HepG2 (cell line): ENCODE data around the gene RAMP1.

ENCODE experiments used
- E2F1 ChIP-seq: sonication (generic); formaldehyde crosslinking; IDR thresholded peaks from 2 replicates; pipeline ENCODE4 v1.5.0; 2020; ENCODE audit warnings: missing genetic modification reagents
- EP300 ChIP-seq, 3 experiments: sonication (generic) in 1 of 3; formaldehyde crosslinking in 1 of 3; IDR thresholded peaks; 2 replicates each; pipeline versions ENCODE4 v1.5.1 to v1.6.1; 2011 to 2020; ENCODE audit warnings: low read depth in 2 of 3, low read length in 2 of 3, borderline replicate concordance in 1 of 3, improper control_type of control experiment in 1 of 3, mild to moderate bottlenecking in 1 of 3, missing genetic modification reagents in 1 of 3, moderate library complexity in 1 of 3
- NFE2 ChIP-seq: sonication (generic); formaldehyde crosslinking; IDR thresholded peaks from 2 replicates; pipeline ENCODE4 v1.4.0; 2020; ENCODE audit warnings: missing genetic modification reagents
- POLR2A ChIP-seq, 2 experiments: IDR thresholded peaks; 2 replicates each; pipeline ENCODE4 v1.6.1; 2011; ENCODE audit warnings: low read depth in 2 of 2, low read length in 2 of 2, mild to moderate bottlenecking in 1 of 2, moderate library complexity in 1 of 2; ENCODE audit not compliant: insufficient read depth in 1 of 2
- POLR2AphosphoS5 ChIP-seq: IDR thresholded peaks from 2 replicates; pipeline ENCODE4 v1.6.1; 2012; ENCODE audit warnings: low read depth, low read length
- SNRNP70 ChIP-seq: fragments of 200-400 bp; formaldehyde crosslinking; IDR thresholded peaks from 2 replicates; pipeline ENCODE4 v1.6.1; 2017; ENCODE audit warnings: mild to moderate bottlenecking, low read depth, low read length, moderate library complexity
- SRSF1 ChIP-seq: fragments of 200-400 bp; formaldehyde crosslinking; optimal IDR thresholded peaks from 2 replicates; pipeline ENCODE3; 2017; ENCODE audit warnings: mild to moderate bottlenecking, low read depth, low read length, moderate library complexity
- ZNF749 ChIP-seq: sonication (generic); formaldehyde crosslinking; IDR thresholded peaks from 2 replicates; pipeline ENCODE4 v1.8.0; 2022; ENCODE audit warnings: mild to moderate bottlenecking, missing genetic modification reagents, moderate library complexity, borderline replicate concordance
- ZNF792 ChIP-seq: IDR thresholded peaks from 2 replicates; pipeline ENCODE4 v1.6.1; 2016
- ZNF891 ChIP-seq: sonication (generic); formaldehyde crosslinking; IDR thresholded peaks from 2 replicates; pipeline ENCODE4 v1.5.0; 2020; ENCODE audit warnings: mild to moderate bottlenecking, missing genetic modification reagents
- TF ChIP-seq, protein P1 (sequence below): sonication (generic); formaldehyde crosslinking; conservative IDR thresholded peaks from 2 replicates; pipeline ENCODE4 v1.8.0; 2022; ENCODE audit warnings: mild to moderate bottlenecking, moderate library complexity, missing genetic modification reagents
- TF ChIP-seq, protein P2 (sequence below), 2 experiments: sonication (generic) in 1 of 2; formaldehyde crosslinking in 1 of 2; IDR thresholded peaks; 2 replicates each; pipeline versions ENCODE4 v1.5.1 to v1.6.1; 2011 to 2020; ENCODE audit warnings: borderline replicate concordance in 1 of 2, low read depth in 1 of 2, low read length in 1 of 2, mild to moderate bottlenecking in 1 of 2, missing genetic modification reagents in 1 of 2, moderate library complexity in 1 of 2
- TF ChIP-seq, protein P3 (sequence below): sonication (generic); formaldehyde crosslinking; IDR thresholded peaks from 2 replicates; pipeline ENCODE4 v1.4.0; 2020; ENCODE audit warnings: missing genetic modification reagents, low read depth, mild to moderate bottlenecking, borderline replicate concordance

DNA sequence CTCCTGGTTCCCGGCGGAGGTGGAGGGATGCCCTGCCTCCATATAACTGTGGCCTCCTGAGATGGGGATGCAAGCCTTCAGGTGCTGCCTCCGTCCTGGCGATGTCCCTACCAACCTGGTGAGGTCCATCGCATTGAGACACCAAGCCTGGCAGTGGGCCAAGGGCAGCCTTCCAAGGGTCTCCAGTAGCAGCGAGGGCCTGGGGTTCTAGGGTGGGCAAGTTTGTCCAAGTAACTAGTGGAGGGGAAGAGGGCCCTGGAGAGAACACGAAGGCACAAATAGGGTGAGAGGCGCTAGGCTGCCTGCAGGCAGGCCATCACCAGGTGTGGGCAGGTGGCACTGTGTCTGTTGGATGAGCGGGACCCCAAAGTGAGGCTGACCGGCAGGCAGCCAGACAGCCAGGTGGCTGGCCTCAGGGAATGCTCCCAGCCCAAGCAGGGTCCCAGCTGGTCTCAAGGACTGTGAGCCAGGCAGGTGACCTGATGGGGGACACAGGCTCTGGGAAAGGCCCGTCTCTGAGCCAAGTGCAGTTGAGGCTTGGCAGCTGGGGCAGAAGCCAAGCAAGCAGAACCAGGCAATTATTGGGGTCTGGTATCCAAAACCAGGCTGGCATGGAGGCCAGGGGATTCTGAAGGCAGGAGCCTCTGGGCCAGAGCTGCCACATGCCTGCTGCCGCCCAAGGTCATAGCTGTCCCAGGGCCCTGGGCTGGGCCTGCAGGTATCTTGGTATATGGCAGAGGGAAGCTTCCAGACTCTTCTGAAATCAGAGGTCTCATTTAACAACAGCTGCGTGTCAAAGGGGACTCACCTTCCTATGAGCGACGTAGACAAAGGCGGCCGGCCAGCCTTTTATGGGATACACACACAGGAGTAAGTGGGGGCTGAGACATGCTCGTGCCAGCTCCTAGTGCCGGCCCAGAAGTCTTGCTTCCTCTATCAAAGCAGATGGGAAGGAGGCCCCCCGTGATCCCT is 23.4 kb downstream of the RAMP1 start:
- no peak for TF ChIP-seq ZNF792 (CRISPR knock-in tag)
- TF ChIP-seq POLR2A (IDR thresholded peaks at IDR 0.05; ENCODE audit: insufficient read depth in 1 of 2, low read depth in 2 of 2, low read length in 2 of 2) = no peak
- TF ChIP-seq, protein P1, sequence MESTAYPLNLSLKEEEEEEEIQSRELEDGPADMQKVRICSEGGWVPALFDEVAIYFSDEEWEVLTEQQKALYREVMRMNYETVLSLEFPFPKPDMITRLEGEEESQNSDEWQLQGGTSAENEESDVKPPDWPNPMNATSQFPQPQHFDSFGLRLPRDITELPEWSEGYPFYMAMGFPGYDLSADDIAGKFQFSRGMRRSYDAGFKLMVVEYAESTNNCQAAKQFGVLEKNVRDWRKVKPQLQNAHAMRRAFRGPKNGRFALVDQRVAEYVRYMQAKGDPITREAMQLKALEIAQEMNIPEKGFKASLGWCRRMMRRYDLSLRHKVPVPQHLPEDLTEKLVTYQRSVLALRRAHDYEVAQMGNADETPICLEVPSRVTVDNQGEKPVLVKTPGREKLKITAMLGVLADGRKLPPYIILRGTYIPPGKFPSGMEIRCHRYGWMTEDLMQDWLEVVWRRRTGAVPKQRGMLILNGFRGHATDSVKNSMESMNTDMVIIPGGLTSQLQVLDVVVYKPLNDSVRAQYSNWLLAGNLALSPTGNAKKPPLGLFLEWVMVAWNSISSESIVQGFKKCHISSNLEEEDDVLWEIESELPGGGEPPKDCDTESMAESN (CRISPR knock-in tag) = no peak
- no peak for TF ChIP-seq NFE2 (CRISPR knock-in tag)
- TF ChIP-seq ZNF891 (CRISPR knock-in tag) = no peak
- TF ChIP-seq POLR2AphosphoS5 = no peak
- no peak for TF ChIP-seq EP300 (IDR thresholded peaks at IDR 0.05; ENCODE audit: low read depth in 2 of 2, low read length in 2 of 2)
- TF ChIP-seq EP300 (CRISPR knock-in tag; IDR thresholded peaks at IDR 0.05; ENCODE audit: borderline replicate concordance) = no peak
- no peak for TF ChIP-seq ZNF749 (CRISPR knock-in tag)
- TF ChIP-seq, protein P2, sequence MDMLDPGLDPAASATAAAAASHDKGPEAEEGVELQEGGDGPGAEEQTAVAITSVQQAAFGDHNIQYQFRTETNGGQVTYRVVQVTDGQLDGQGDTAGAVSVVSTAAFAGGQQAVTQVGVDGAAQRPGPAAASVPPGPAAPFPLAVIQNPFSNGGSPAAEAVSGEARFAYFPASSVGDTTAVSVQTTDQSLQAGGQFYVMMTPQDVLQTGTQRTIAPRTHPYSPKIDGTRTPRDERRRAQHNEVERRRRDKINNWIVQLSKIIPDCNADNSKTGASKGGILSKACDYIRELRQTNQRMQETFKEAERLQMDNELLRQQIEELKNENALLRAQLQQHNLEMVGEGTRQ (IDR thresholded peaks at IDR 0.05; ENCODE audit: low read depth, low read length) = no peak
- TF ChIP-seq, protein P2 (CRISPR knock-in tag; IDR thresholded peaks at IDR 0.05; ENCODE audit: borderline replicate concordance) = no peak
- TF ChIP-seq SNRNP70 = no peak
- TF ChIP-seq SRSF1 = no peak
- TF ChIP-seq, protein P3, sequence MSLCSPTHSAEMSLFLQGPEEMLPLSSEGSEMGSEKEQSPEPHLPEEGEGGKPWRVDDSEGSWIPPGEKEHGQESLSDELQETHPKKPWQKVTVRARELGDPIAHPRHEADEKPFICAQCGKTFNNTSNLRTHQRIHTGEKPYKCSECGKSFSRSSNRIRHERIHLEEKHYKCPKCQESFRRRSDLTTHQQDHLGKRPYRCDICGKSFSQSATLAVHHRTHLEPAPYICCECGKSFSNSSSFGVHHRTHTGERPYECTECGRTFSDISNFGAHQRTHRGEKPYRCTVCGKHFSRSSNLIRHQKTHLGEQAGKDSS (CRISPR knock-in tag) = no peak
- TF ChIP-seq E2F1 (CRISPR knock-in tag) = no peak
